GM12878 (cell line): ENCODE measurements around the gene NUFIP1. TPM values are rescaled to one million over a fixed set of nuclear protein-coding genes. Genes with fewer than 3 reads are reported as not detected.

ENCODE experiments used
- ATAC-seq: fragments of 200-7000 bp; cut with Tn5 transposase; 3 replicates; pipeline ENCODE4 v1.9.1; 2020; ENCODE audit warnings: mild to moderate bottlenecking, moderate library complexity
- BruUV-seq: library from RNA; stranded (reverse); fragments of 400-500 nt; replicated peaks from 2 replicates; lab custom pipeline; 2021; lab: Mats Ljungman, UMichigan
- CTCF ChIA-PET: fragments of 300-600 bp; sonication (Branson Sonifier 250); formaldehyde crosslinking; extraction: SDS; loops from one replicate; lab custom pipeline; 2021; ENCODE audit warnings: inconsistent platforms; lab: Yijun Ruan, JAX
- POLR2A ChIA-PET: fragments of 350-600 bp; formaldehyde crosslinking; extraction: SDS; loops from one replicate; lab custom pipeline; 2021; ENCODE audit warnings: inconsistent platforms; lab: Charles Lee
- RAD21 ChIA-PET: fragments of 300-600 bp; sonication (Branson Sonifier 250); formaldehyde crosslinking; loops from one replicate; lab custom pipeline; 2023; ENCODE audit warnings: antibody characterized with exemption; ENCODE audit not compliant: unreplicated experiment; lab: Charles Lee
- SMC1A ChIA-PET: fragments of 300-600 bp; sonication (Branson Sonifier 250); formaldehyde crosslinking; loops from one replicate; lab custom pipeline; 2023; ENCODE audit not compliant: unreplicated experiment, uncharacterized antibody; lab: Charles Lee
- DNase-seq: peaks from one replicate; pipeline ENCODE4 v3.0.0-alpha.2; 2011; ENCODE audit warnings: low read depth, low spot score
- FAIRE-seq: peaks from 3 replicates; lab custom pipeline; 2011; peaks lifted over from hg19 to GRCh38; lab: Jason Lieb, UNC
- H2AFZ ChIP-seq: 2 replicates; pipeline ENCODE4 v1.6.0; 2011; ENCODE audit warnings: low read depth, low read length, control low read depth; ENCODE audit not compliant: control insufficient read depth
- H3K27ac ChIP-seq: 2 replicates; pipeline ENCODE4 v1.5.1; 2011; ENCODE audit warnings: control low read depth; ENCODE audit not compliant: control insufficient read depth, insufficient read depth
- H3K27me3 ChIP-seq, 2 experiments: replicated peaks in 1 of 2; 2 replicates each; pipeline versions ENCODE4 v1.6.0 to v1.6.1; 2011; ENCODE audit warnings: low read length in 1 of 2; ENCODE audit not compliant: control insufficient read depth in 2 of 2, insufficient read depth in 2 of 2
- H3K36me3 ChIP-seq, 2 experiments: 2 replicates each; pipeline ENCODE4 v1.5.1; 2011; ENCODE audit warnings: low read length in 1 of 2; ENCODE audit not compliant: control insufficient read depth in 2 of 2, insufficient read depth in 2 of 2
- H3K4me1 ChIP-seq: 2 replicates; pipeline ENCODE4 v1.6.1; 2011; ENCODE audit warnings: mild to moderate bottlenecking, low read length, moderate library complexity, mixed read lengths; ENCODE audit not compliant: control insufficient read depth, insufficient read depth
- H3K4me2 ChIP-seq: 2 replicates; pipeline ENCODE4 v1.6.0; 2011; ENCODE audit warnings: control low read depth; ENCODE audit not compliant: control insufficient read depth, insufficient read depth
- H3K4me3 ChIP-seq: fragments of 200-600 bp; sonication (generic); 2 replicates; pipeline ENCODE4 v1.5.1; 2016
- H3K79me2 ChIP-seq: 2 replicates; pipeline ENCODE4 v1.6.0; 2011; ENCODE audit warnings: low read length; ENCODE audit not compliant: control insufficient read depth, insufficient read depth
- H3K9ac ChIP-seq: 2 replicates; pipeline ENCODE4 v1.8.0; 2011; ENCODE audit warnings: low read length, control low read depth, mixed read lengths; ENCODE audit not compliant: control insufficient read depth, insufficient read depth
- H3K9me3 ChIP-seq: replicated peaks from 3 replicates; pipeline ENCODE4 v1.5.1; 2011; ENCODE audit warnings: mild to moderate bottlenecking, low read length; ENCODE audit not compliant: control insufficient read depth, insufficient read depth
- H4K20me1 ChIP-seq: 2 replicates; pipeline ENCODE4 v1.6.0; 2011; ENCODE audit not compliant: control insufficient read depth, insufficient read depth
- ATF7 ChIP-seq: fragments of 450-650 bp; IDR thresholded peaks from 2 replicates; pipeline ENCODE4 v1.6.1; 2016; ENCODE audit warnings: low read depth, mild to moderate bottlenecking
- BCL11A ChIP-seq: IDR thresholded peaks from 2 replicates; pipeline ENCODE4 v1.6.1; 2011; ENCODE audit warnings: low read depth, low read length
- EED ChIP-seq: sonication (generic); IDR thresholded peaks from 2 replicates; pipeline ENCODE4 v1.6.1; 2016; ENCODE audit warnings: antibody characterized with exemption, low read depth
- EP300 ChIP-seq, 2 experiments: fragments of 150-350 bp in 1 of 2; IDR thresholded peaks; 2 replicates each; pipeline ENCODE4 v1.6.1; 2011 to 2012; ENCODE audit warnings: low read depth in 2 of 2, low read length in 2 of 2, borderline replicate concordance in 1 of 2, improper control_type of control experiment in 1 of 2, inconsistent platforms in 1 of 2; ENCODE audit not compliant: control insufficient read depth in 1 of 2
- FOXM1 ChIP-seq: IDR thresholded peaks from 2 replicates; pipeline ENCODE4 v1.6.1; 2012; ENCODE audit warnings: low read depth, mild to moderate bottlenecking, inconsistent platforms, low read length, moderate library complexity
- IRF4 ChIP-seq: IDR thresholded peaks from 2 replicates; pipeline ENCODE4 v1.6.1; 2011; ENCODE audit warnings: low read depth, low read length
- KLF5 ChIP-seq: fragments of 450-650 bp; IDR thresholded peaks from 2 replicates; pipeline ENCODE4 v1.6.1; 2014; ENCODE audit warnings: mild to moderate bottlenecking; ENCODE audit not compliant: partially characterized antibody
- MEF2B ChIP-seq: fragments of 450-650 bp; IDR thresholded peaks from 2 replicates; pipeline ENCODE4 v1.6.1; 2018; ENCODE audit warnings: mild to moderate bottlenecking, moderate library complexity; ENCODE audit not compliant: partially characterized antibody, poor library complexity, severe bottlenecking
- MYB ChIP-seq: fragments of 150-350 bp; IDR thresholded peaks from 2 replicates; pipeline ENCODE4 v1.6.1; 2014; ENCODE audit warnings: mild to moderate bottlenecking, low read depth, low read length, borderline replicate concordance
- NFXL1 ChIP-seq: fragments of 450-650 bp; IDR thresholded peaks from 2 replicates; pipeline ENCODE4 v1.6.1; 2017; ENCODE audit warnings: antibody characterized with exemption, mild to moderate bottlenecking, borderline replicate concordance
- NFYA ChIP-seq: IDR thresholded peaks from 2 replicates; pipeline ENCODE4 v1.6.1; 2011; ENCODE audit warnings: low read depth, mild to moderate bottlenecking, low read length, improper control_type of control experiment, borderline replicate concordance
- PAX5 ChIP-seq: IDR thresholded peaks from 2 replicates; pipeline ENCODE4 v1.6.1; 2011; ENCODE audit warnings: low read depth, low read length, borderline replicate concordance
- PAX8 ChIP-seq: fragments of 450-650 bp; IDR thresholded peaks from 2 replicates; pipeline ENCODE4 v1.6.1; 2017; ENCODE audit warnings: mild to moderate bottlenecking, moderate library complexity
- POLR2AphosphoS5 ChIP-seq: IDR thresholded peaks from 2 replicates; pipeline ENCODE4 v1.6.1; 2011; ENCODE audit warnings: mild to moderate bottlenecking, low read length, inconsistent platforms
- RAD21 ChIP-seq: IDR thresholded peaks from 2 replicates; pipeline ENCODE4 v1.6.1; 2011; ENCODE audit warnings: mild to moderate bottlenecking, low read depth, low read length, moderate library complexity; ENCODE audit not compliant: insufficient read depth
- RELB ChIP-seq: fragments of 450-650 bp; IDR thresholded peaks from 2 replicates; pipeline ENCODE4 v1.6.1; 2017; ENCODE audit warnings: low read depth, mild to moderate bottlenecking, moderate library complexity
- RFX5 ChIP-seq: IDR thresholded peaks from 2 replicates; pipeline ENCODE4 v1.6.1; 2011; ENCODE audit warnings: low read depth, low read length, improper control_type of control experiment
- RUNX3 ChIP-seq: IDR thresholded peaks from 2 replicates; pipeline ENCODE4 v1.6.1; 2012; ENCODE audit warnings: low read length, inconsistent platforms
- YY1 ChIP-seq: IDR thresholded peaks from 2 replicates; pipeline ENCODE4 v1.6.1; 2011; ENCODE audit warnings: low read depth, mild to moderate bottlenecking, low read length
- ZSCAN29 ChIP-seq: fragments of 450-650 bp; IDR thresholded peaks from 2 replicates; pipeline ENCODE4 v1.6.1; 2017; ENCODE audit warnings: mild to moderate bottlenecking, moderate library complexity
- WGBS: methylation state at CpG from one replicate; pipeline ENCODE4 v1.1.6; 2016; ENCODE audit warnings: low lambda C conversion rate; ENCODE audit not compliant: insufficient replicate concordance, insufficient coverage; ENCODE audit errors: missing lambda C conversion rate; 5-methylcytosine and 5-hydroxymethylcytosine counted together
- in situ Hi-C: fragments of 300-500 bp; cut with MboI; formaldehyde crosslinking; loops from 9 replicates; pipeline ENCODE4 v1.14.3; 2018; ENCODE audit warnings: mixed read lengths
- intact Hi-C: fragments of 100-400 bp; cut with micrococcal nuclease; formaldehyde crosslinking; loops from one replicate; pipeline ENCODE4 v1.14.2; 2022; ENCODE audit not compliant: unreplicated experiment
- polyA plus RNA-seq, 11 experiments: library from polyadenylated mRNA; depleted of rRNA in 4 of 11; unstranded in 6 of 11; stranded (reverse) in 5 of 11; fragments of >200 nt; fragmentation: Nextera tagmentation in 4 of 11; fragmentation: Illumina TruSeq in 1 of 11; extraction: Ambion mirVana in 4 of 11; extraction: Trizol in 1 of 11; gene quantifications; 1 replicate in 1 of 11; 2 replicates in 10 of 11; pipeline versions ENCODE4 v1.2.1 to v1.2.3, GENCODE V29; 2011 to 2016; ENCODE audit warnings: inconsistent platforms in 2 of 11, missing spikeins in 2 of 11, low read depth in 1 of 11
- total RNA-seq, 4 experiments: library from RNA; depleted of rRNA in 3 of 4; stranded (reverse); fragments of >200 nt in 3 of 4; fragmentation: Illumina TruSeq in 1 of 4; extraction: Trizol in 1 of 4; gene quantifications; 2 replicates each; pipeline versions ENCODE4 v1.2.1 to v1.2.3, GENCODE V29; 2013 to 2021
- TF ChIP-seq, protein P1 (sequence below): fragments of 450-650 bp; IDR thresholded peaks from 2 replicates; pipeline ENCODE4 v1.6.1; 2017; ENCODE audit warnings: mild to moderate bottlenecking, low read depth, inconsistent platforms; ENCODE audit not compliant: poor library complexity, severe bottlenecking

Gene NUFIP1
- total and polyA plus RNA-seq, 10 of the 15 experiments (the other 5 are each of a cell fraction or from before 2014, with no cell fraction given), result 2.5 to 11.2 (median 7.0) TPM

- H3K9ac ChIP-seq, result peak overlapping the region; percentile 14
- DNase-seq, result peak; percentile 37
- no peaks in the 10 kb centered on the region; the same call in none of the 2 replicates for H3K79me2 ChIP-seq
- intact Hi-C loops (no loop called here), in situ Hi-C loops (loop anchor here (10.0 kb wide), 1 partner anchor 489 kb away; no protein-coding TSS in a partner anchor)
- BruUV-seq, result no TSS peak
- no peaks in the 10 kb centered on the region for H4K20me1 ChIP-seq
- peaks cover 0 to 15% of the 10 kb centered on the region in 2 experiments; a peak in 3 of 4 replicates for H3K36me3 ChIP-seq
- ChIA-PET SMC1A (interaction anchor here (0.8 to 3.5 kb wide), 9 partner anchors 11 to 490 kb away, joined by 3 to 11 read pairs (median 4); no protein-coding TSS in a partner anchor), CTCF (interaction anchor here (0.6 to 7.5 kb wide), 13 partner anchors 9 to 491 kb away, joined by 3 to 81 read pairs (median 5); no protein-coding TSS in a partner anchor), RAD21 (interaction anchor here (1.0 to 1.3 kb wide), 3 partner anchors 67 to 307 kb away, joined by 3 to 4 read pairs (median 3); no protein-coding TSS in a partner anchor), POLR2A (no interaction called here)
- FAIRE-seq, result no peak
- peak overlapping the region; percentile 36 for H3K4me2 ChIP-seq
- no peaks in the 10 kb centered on the region for H3K9me3 ChIP-seq
- H3K4me1 ChIP-seq, result peaks cover 10% of the 10 kb centered on the region
- ATAC-seq, result peak; percentile 91
- H3K4me3 ChIP-seq, result peak overlapping the region; percentile 35; the same call in 1 of the 2 replicates
- peak overlapping the region; percentile 8 for H2AFZ ChIP-seq
- 33% methylated on average over 9 of the region's 9 CpGs for WGBS
- peak overlapping the region; percentile 55 for H3K27ac ChIP-seq
- H3K27me3 ChIP-seq, result no peaks in the 10 kb centered on the region
- TF ChIP-seq PAX5 (peak; percentile 90; the same call in 1 of the 2 replicates), ATF7 (no peak), RUNX3 (peak; percentile 78), YY1 (0 out of 2 replicates have a peak, but pooled peaks have one; percentile 39), KLF5 (no peak), IRF4 (0 out of 2 replicates have a peak, but pooled peaks have one; percentile 9), RFX5 (no peak), RAD21 (no peak), NFYA (no peak), RELB (peak; percentile 22; the same call in 1 of the 2 replicates), ZSCAN29 (no peak), EED (peak; percentile 81; the same call in 1 of the 2 replicates), PAX8 (no peak), FOXM1 (0 out of 2 replicates have a peak, but pooled peaks have one; percentile 24), POLR2AphosphoS5 (0 out of 2 replicates have a peak, but pooled peaks have one; percentile 28), EP300 (IDR thresholded peaks at IDR 0.05; ENCODE audit: borderline replicate concordance in 1 of 2, control insufficient read depth in 1 of 2, low read depth in 2 of 2, low read length in 2 of 2) (no peak), MYB (no peak), MEF2B (peak; percentile 53), BCL11A (0 out of 2 replicates have a peak, but pooled peaks have one; percentile 6), NFXL1 (no peak)
- TF ChIP-seq, protein P1, sequence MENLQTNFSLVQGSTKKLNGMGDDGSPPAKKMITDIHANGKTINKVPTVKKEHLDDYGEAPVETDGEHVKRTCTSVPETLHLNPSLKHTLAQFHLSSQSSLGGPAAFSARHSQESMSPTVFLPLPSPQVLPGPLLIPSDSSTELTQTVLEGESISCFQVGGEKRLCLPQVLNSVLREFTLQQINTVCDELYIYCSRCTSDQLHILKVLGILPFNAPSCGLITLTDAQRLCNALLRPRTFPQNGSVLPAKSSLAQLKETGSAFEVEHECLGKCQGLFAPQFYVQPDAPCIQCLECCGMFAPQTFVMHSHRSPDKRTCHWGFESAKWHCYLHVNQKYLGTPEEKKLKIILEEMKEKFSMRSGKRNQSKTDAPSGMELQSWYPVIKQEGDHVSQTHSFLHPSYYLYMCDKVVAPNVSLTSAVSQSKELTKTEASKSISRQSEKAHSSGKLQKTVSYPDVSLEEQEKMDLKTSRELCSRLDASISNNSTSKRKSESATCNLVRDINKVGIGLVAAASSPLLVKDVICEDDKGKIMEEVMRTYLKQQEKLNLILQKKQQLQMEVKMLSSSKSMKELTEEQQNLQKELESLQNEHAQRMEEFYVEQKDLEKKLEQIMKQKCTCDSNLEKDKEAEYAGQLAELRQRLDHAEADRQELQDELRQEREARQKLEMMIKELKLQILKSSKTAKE, result no peak
Measured at GRCh38 chr13:44974056-44974793, 15.0 kb downstream of the NUFIP1 start.
